GM10847 (cell line): ENCODE results near the gene EPM2A.

Experiments
- POLR2A ChIP-seq: IDR thresholded peaks from 2 replicates; pipeline ENCODE4 v1.6.1; 2011; ENCODE audit not compliant: insufficient read length; ENCODE audit errors: extremely low read depth

The EPM2A gene

DNA sequence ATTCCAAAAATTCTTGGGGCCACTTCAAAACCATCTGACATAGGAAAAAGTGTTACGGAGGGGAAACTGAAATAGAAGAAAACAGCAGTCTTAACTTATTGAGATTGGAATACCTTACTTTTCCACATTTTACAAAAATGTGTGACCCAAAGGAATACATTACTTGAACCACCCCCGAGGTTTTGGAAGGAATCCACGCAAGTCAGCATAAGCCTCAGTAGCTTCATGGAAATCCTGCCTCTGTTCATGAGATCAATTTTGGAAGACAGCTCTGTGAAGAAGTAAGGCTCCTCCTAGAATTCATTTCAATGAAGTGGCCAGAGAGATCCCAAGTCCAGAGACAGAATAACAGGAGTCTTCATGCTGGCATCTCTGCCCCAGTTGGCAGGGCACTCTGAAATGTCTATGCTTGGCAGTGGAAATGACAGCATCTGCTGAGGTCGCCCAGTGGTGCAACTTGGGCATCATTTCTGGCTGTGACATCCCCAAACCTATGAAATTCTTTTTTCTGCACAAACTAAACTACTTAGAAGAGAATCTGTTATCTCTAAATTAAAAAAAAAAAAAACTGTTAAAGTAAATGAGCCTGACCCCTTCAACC, 132.5 kb downstream of the EPM2A start:
- TF ChIP-seq POLR2A: no peak

DNA sequence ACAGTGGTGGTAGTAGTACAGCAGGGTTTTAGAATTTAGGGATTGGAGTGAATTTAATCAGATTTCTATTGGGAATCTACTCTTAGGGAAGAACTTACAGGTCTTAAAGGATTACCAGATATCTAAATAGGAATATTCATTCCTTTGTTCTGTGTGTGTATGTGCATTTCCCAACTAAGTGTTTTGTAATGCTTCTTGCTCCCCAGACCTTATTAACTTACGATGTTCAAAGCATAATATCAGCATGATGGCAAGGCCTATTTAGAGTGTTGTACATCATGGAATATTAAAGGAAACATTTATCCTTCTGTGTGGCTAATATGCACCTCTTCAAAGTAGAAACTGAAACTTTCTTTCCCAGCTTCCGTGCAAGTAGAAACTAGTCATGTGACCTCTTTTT, 133.9 kb downstream of the EPM2A start:
- no peak for TF ChIP-seq POLR2A

DNA sequence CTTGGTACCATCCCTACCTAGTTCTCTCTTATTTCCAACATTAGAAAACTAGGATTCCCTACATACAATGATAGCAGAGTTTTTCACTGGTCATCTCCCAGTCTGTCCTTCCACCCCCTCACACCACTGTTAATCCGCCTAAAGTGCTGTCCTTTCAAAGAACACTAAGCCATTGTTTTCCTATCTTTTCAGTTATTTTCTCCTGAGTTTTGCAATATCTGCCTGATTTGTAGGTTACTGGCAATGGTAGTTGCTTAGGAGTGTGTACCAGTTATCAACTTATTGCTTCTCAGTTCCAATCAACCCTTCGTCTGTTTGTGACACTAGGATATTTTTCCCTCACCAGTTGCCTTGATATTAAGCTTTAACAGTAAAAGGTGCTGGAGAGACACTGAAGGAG, 135.0 kb downstream of the EPM2A start:
- no peak for TF ChIP-seq POLR2A

DNA sequence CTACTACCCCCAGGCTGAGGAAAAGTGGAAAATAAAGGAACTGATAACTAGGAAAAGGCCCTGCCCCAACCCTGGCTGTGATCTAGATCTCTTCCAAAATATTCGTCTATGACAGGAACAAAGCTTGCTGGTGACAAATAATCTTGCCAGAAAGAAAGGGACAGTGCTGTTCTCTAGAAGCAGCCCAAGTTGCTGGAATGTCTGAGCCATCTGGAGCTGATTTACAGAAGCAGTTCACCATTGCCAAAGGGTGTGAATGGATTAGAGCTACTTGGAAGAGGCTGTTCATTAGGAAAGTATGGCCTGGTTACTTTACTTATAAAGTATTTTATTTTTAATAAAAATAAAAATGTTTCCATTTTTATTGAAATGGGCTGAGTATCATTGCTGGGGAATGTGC, 146.3 kb downstream of the EPM2A start:
- TF ChIP-seq POLR2A: no peak

DNA sequence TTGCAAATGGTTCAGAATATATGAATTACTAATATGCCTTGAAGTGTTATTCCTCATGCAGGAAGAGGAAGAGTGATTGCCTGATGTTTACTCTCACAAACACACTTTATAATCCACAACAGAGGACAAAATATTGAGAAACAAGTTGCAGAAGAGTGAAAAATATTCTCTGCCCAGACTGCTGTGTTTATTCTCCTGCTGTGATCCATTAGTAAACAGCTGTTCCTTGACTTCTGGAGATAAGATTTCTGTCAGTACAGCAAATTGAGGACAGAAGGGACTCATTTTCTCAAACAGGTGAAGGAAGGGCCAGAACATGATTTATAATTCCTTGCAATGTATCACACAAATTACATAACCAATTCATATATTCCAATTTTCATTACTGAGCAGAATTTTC, 148.0 kb downstream of the EPM2A start:
- no peak for TF ChIP-seq POLR2A

DNA sequence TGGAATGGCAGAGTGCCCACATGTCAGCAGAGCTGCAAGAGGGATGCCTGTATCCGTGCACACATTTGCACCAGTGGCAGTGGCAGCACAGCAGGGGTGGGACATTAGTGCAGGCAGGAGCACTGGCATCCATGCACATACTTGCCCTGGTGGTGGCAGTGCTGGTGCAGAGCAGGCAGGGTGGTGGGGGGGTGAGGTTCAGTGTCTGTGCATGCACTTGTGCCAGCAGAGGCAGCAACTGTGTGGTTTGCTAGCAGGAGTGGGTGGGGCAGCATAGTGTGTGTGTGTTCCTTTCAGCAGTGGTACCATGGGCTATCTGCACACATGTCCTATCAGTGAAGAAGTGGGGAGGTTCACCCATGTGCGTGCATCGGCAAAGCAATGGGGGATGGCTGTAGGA, 151.6 kb downstream of the EPM2A start:
- TF ChIP-seq POLR2A: no peak
